Measurements from ENCODE around the gene KRTAP12-4.

GRCh38 chr21:44677881-44678280 lies 23.4 kb upstream of the KRTAP12-4 start:
- TF ChIP-seq CTCF (IDR thresholded peaks at IDR 0.05) (no peak), POLR2A (IDR thresholded peaks at IDR 0.05) (no peak)
